DMS 273 treated with DMSO at 0.1 percent for 48 hours (cell line): ENCODE results near the gene USP24.

Experiments used
- DNase-seq: peaks from one replicate; lab custom pipeline; 2025; lab: John Stamatoyannopoulos, UW

USP24 gene

GRCh38 chr1:55215194-55216021 lies at the start of gene USP24:
Gene USP24 (minus strand): TSS chr1:55215364. CDS start chr1:55215113, 251 bp downstream.
- DNase-seq = peak; percentile 21

DNA sequence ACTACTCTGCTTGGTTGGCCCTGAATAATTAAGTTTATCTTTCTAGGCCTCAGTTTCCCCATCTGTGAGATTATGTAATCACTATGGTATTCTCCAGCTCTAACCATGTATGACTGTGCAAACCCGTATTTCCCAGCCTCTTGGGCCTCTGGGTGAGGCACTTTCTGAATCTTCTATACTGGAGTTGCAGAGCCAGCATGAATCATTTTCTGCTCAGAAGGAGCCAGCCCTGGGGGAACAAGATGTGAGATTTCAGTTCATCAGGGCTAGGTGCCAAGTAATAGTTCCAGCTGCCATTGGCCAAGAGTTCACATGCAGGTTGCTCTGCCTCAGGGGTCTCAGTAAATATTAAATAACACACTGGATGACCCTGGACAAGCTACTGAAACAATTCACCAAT lies 47.7 kb upstream of the USP24 start:
- no peak for DNase-seq

GRCh38 chr1:55259911-55260609 lies 44.9 kb upstream of the USP24 start:
- DNase-seq = no peak

DNA sequence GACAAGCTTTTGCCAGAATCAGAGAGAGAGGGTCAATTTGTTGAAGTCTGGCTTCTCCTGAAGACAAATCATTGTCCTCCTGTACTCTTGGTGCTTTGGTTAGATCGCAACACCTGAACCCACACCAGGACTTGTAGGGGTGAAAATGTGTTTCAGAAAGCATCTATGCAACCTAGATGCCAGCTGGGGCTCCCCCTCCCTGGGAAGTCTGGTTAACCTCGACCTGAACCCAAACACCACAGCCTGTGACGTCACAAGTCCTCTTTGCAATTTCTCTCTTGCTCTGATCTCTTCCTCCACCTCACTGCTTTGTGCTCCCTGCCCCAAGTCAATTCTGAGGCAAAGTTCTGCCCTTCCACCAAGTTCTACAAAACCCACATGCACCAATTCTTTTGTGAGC lies 42.8 kb upstream of the USP24 start:
- DNase-seq = no peak

GRCh38 chr1:55255901-55256300 lies 40.7 kb upstream of the USP24 start:
- no peak for DNase-seq

- no peak for DNase-seq
Measured at GRCh38 chr1:55252942-55253589, 37.9 kb upstream of the USP24 start.

DNA sequence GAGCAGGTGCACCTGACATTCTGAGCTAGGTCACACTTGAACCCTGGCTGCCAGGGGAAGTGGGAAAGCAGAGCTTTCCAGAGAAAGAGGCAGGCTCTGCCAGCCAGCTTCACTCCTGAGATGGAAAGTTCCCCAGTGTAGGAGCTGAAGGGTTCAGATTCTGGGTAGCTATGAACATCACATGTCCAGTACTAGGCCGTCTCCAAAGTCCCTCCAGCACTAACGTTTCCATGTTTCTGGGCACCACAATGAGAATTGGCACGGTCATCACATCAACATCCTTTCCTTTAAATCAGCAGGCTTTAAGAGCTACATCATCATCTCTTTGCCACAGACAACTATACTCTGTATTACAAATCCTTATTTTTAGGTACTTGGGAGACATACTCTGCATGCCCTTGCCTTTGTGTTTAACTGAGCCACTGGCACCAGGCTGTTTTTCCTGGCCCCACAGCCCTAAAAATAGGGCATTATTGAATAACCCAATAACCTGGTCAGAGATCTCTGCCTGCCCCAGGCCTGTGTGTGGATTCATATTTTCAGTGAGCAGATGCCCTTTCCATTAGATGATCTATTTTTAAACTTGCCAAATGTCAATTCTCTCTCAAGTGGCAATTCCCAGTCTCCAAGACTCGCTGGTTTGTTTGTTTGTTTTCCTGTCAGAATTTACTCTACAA lies 35.4 kb upstream of the USP24 start:
- peak; percentile 10 for DNase-seq

GRCh38 chr1:55249646-55250398 lies 34.7 kb upstream of the USP24 start:
- DNase-seq = peak; percentile 41

GRCh38 chr1:55246896-55247295 lies 31.7 kb upstream of the USP24 start:
- no peak for DNase-seq

- no peak for DNase-seq
Measured at GRCh38 chr1:55246331-55246730, 31.2 kb upstream of the USP24 start.

DNA sequence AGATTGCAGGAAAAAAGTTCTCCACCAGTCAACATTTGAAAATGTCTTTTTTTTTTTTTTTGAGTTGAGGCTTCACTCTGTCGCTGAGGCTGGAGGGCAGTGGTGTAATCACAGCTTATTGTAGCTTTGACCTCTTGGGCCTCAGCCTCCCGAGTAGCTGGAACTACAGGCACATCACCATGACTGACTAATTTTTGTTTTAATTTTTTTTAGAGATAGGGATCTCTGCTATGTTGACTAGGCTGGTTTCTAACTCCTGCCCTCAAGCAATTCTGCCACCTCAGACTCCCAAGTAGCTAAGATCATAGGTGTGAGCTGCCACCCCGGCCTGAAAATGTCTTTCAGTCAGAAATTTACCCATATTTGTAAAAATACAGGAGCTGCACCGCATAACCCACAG lies 30.6 kb upstream of the USP24 start:
- DNase-seq = no peak

- DNase-seq = no peak
Measured at GRCh38 chr1:55244476-55245099, 29.4 kb upstream of the USP24 start.

DNA sequence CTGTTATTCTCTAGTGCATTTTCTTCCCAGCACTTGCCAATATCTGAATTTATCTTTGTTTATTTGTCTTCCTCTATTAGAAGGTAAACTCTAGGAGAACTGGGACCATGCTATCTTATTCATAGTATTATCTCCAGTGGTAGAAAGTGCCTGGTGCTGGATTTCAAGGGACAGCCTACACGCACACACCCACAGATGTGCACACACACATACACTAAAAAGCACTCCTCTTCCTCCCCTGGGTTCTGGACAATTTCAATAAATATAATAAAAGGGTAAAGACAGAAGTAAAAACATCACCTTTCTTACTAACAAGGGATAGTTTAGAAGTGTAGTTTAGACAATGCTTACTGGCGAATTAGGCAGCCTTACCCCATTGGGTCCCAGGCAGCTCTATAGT lies 28.5 kb upstream of the USP24 start:
- DNase-seq = no peak

GRCh38 chr1:55239548-55239947 lies 24.4 kb upstream of the USP24 start:
- no peak for DNase-seq

- no peak for DNase-seq
Measured at GRCh38 chr1:55235722-55236121, 20.6 kb upstream of the USP24 start.

DNA sequence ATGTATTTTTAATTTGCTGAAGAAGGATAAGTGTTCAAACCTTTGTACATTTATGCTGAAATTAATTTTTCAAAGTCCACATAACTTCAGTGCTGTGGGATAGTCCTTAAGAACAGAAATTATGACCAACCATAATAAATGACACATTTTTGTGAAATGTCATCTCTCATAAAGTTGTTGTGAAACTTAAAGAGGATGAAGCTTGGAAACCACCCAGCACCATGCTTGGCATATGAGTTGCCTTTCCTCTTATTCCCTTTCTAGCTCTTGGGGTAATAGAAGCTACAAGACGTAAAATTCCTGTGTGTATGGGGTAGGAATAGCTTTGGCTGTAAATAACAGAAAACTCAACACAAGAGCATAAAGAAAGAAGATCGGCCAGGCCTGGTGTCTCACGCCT lies 18.9 kb upstream of the USP24 start:
- no peak for DNase-seq

GRCh38 chr1:55233145-55233777 lies 18.1 kb upstream of the USP24 start:
- DNase-seq = no peak

- no peak for DNase-seq
Measured at GRCh38 chr1:55232448-55233144, 17.4 kb upstream of the USP24 start.

- DNase-seq = no peak
Measured at GRCh38 chr1:55231745-55232144, 16.6 kb upstream of the USP24 start.

DNA sequence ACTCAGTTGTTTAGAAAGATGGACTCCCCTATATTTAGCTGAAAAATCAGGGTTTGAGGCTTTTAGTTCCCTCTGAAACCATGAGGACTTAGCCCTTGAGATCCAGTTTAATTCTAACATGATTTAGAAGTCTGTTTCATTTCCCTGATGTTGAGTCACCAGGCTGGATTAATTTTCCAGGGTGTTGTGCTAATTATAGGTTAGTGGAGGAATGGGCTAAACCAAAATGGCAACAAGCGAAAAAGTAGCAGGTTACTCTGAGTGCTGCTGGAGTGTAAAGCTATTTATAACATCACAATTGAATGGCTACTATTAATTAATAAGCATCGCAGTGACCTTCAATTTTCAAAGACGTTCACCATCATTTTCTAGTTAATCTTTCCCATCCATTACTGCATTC lies 15.5 kb upstream of the USP24 start:
- no peak for DNase-seq
